HepG2 (cell line): Measurements from ENCODE around the gene ALG9. TPM values are rescaled to one million over a fixed set of nuclear protein-coding genes. Genes with fewer than 3 reads are reported as not detected.

Source experiments
- ARHGAP35 ChIP-seq: sonication (generic); formaldehyde crosslinking; IDR thresholded peaks from 2 replicates; pipeline ENCODE4 v1.9.0; 2022; ENCODE audit warnings: mild to moderate bottlenecking, inconsistent platforms, moderate library complexity, missing genetic modification reagents, borderline replicate concordance
- ARID5B ChIP-seq: IDR thresholded peaks from 2 replicates; pipeline ENCODE4 v1.4.0; 2020; ENCODE audit warnings: mild to moderate bottlenecking, missing genetic modification reagents
- FOXA3 ChIP-seq: IDR thresholded peaks from 2 replicates; pipeline ENCODE4 v1.6.1; 2016; ENCODE audit warnings: missing genetic modification reagents, missing compliant biosample characterization
- GATAD2A ChIP-seq: IDR thresholded peaks from 2 replicates; pipeline ENCODE4 v1.6.1; 2016
- HMGXB3 ChIP-seq: sonication (generic); formaldehyde crosslinking; IDR thresholded peaks from 2 replicates; pipeline ENCODE4 v1.4.0; 2020; ENCODE audit warnings: missing genetic modification reagents, borderline replicate concordance
- KLF16 ChIP-seq, 2 experiments: sonication (generic) in 1 of 2; formaldehyde crosslinking in 1 of 2; IDR thresholded peaks; 2 replicates each; pipeline versions ENCODE4 v1.6.1 to v1.8.0; 2016 to 2023; ENCODE audit warnings: missing genetic modification reagents in 2 of 2, missing compliant biosample characterization in 1 of 2
- MIXL1 ChIP-seq: IDR thresholded peaks from 2 replicates; pipeline ENCODE4 v1.6.1; 2016
- PAXIP1 ChIP-seq: sonication (generic); formaldehyde crosslinking; conservative IDR thresholded peaks from 2 replicates; pipeline ENCODE4 v1.4.0; 2020; ENCODE audit warnings: mild to moderate bottlenecking, missing genetic modification reagents, moderate library complexity
- PITX1 ChIP-seq: sonication (generic); formaldehyde crosslinking; IDR thresholded peaks from 2 replicates; pipeline ENCODE4 v1.5.1; 2020; ENCODE audit warnings: mild to moderate bottlenecking, missing genetic modification reagents
- REPIN1 ChIP-seq: sonication (generic); formaldehyde crosslinking; IDR thresholded peaks from 2 replicates; pipeline ENCODE4 v1.8.0; 2022; ENCODE audit warnings: missing genetic modification reagents, low read depth, mild to moderate bottlenecking, borderline replicate concordance
- THRA ChIP-seq: sonication (generic); formaldehyde crosslinking; IDR thresholded peaks from 2 replicates; pipeline ENCODE4 v1.4.0; 2020; ENCODE audit warnings: missing genetic modification reagents, borderline replicate concordance
- ZMYM3 ChIP-seq: sonication (generic); formaldehyde crosslinking; IDR thresholded peaks from 2 replicates; pipeline ENCODE4 v1.5.1; 2020; ENCODE audit warnings: mild to moderate bottlenecking, missing genetic modification reagents
- ZNF576 ChIP-seq: sonication (generic); formaldehyde crosslinking; IDR thresholded peaks from 2 replicates; pipeline ENCODE4 v1.4.0; 2020; ENCODE audit warnings: mild to moderate bottlenecking, missing genetic modification reagents
- ZNF614 ChIP-seq: IDR thresholded peaks from 2 replicates; pipeline ENCODE4 v1.6.1; 2018; ENCODE audit warnings: missing biosample characterization, missing genetic modification reagents, inconsistent platforms, borderline replicate concordance
- polyA plus RNA-seq, 8 experiments: library from polyadenylated mRNA; depleted of rRNA in 3 of 8; stranded (reverse) in 7 of 8; unstranded in 1 of 8; fragments of >200 nt; fragmentation: Illumina TruSeq in 4 of 8; extraction: Trizol in 4 of 8; gene quantifications; 2 replicates each; pipeline versions ENCODE4 v1.2.1 to v1.2.3, GENCODE V29; 2011 to 2016; ENCODE audit warnings: low read depth in 4 of 8, missing spikeins in 1 of 8, mixed read lengths in 1 of 8; ENCODE audit not compliant: insufficient read depth in 1 of 8
- total RNA-seq, 5 experiments: library from RNA; depleted of rRNA; stranded (reverse); fragments of >200 nt; fragmentation: Illumina TruSeq; extraction: Trizol; gene quantifications; 2 replicates each; pipeline ENCODE4 v1.2.3, GENCODE V29; 2016; ENCODE audit warnings: low read depth in 1 of 5

ALG9 gene
- total and polyA plus RNA-seq, 2 of the 13 experiments (the other 11 are each of a cell fraction or from before 2014, with no cell fraction given) = 39.4 to 40.6 TPM

GRCh38 chr11:111841370-111842053, 29.9 kb downstream of the ALG9 start (continued):
- peak; percentile 45; the same call in 1 of the 2 replicates for TF ChIP-seq ARID5B (CRISPR knock-in tag)
- TF ChIP-seq REPIN1 = peak; percentile 41; the same call in 1 of the 2 replicates
- peak; percentile 59; the same call in 1 of the 2 replicates for TF ChIP-seq ZNF614 (CRISPR knock-in tag)
- TF ChIP-seq GATAD2A (CRISPR knock-in tag) = peak; percentile 48; the same call in 1 of the 2 replicates
- peak; percentile 84 for TF ChIP-seq MIXL1 (CRISPR knock-in tag)
- TF ChIP-seq HMGXB3 (CRISPR knock-in tag) = 0 out of 2 replicates have a peak, but pooled peaks have one; percentile 40
- TF ChIP-seq ZMYM3 = no peak
- TF ChIP-seq ARHGAP35 = no peak
- TF ChIP-seq FOXA3 = peak; percentile 58; the same call in 1 of the 2 replicates
- TF ChIP-seq KLF16 (CRISPR knock-in tag; IDR thresholded peaks at IDR 0.05) = peak in 1 of 2 experiments; percentile 59; a peak in 1 of 4 replicates
- TF ChIP-seq THRA (CRISPR knock-in tag) = 0 out of 2 replicates have a peak, but pooled peaks have one; percentile 21
- no peak for TF ChIP-seq ZNF576 (CRISPR knock-in tag)
- TF ChIP-seq PAXIP1 (CRISPR knock-in tag) = 0 out of 2 replicates have a peak, but pooled peaks have one; percentile 25
- TF ChIP-seq PITX1 (CRISPR knock-in tag) = 0 out of 2 replicates have a peak, but pooled peaks have one; percentile 27
